Endothelial cell (in vitro differentiated cells): ENCODE data around the gene PTPN22. TPM values are rescaled to one million over a fixed set of nuclear protein-coding genes. Genes with fewer than 3 reads are reported as not detected.
A peak's percentile ranks its signal among the peaks of the same experiment; 100 is the strongest.

Experiments
- DNase-seq: peaks from one replicate; pipeline ENCODE4 v3.0.0; 2021; ENCODE audit warnings: low spot score
- H3K27ac Mint-ChIP-seq: one replicate; pipeline ENCODE4 v1.8.0; 2021; ENCODE audit warnings: mixed read lengths, inconsistent platforms; ENCODE audit not compliant: unreplicated experiment
- H3K27me3 Mint-ChIP-seq: one replicate; pipeline ENCODE4 v1.8.0; 2021; ENCODE audit warnings: mild to moderate bottlenecking, moderate library complexity, mixed read lengths, inconsistent platforms; ENCODE audit not compliant: unreplicated experiment
- H3K36me3 Mint-ChIP-seq: one replicate; pipeline ENCODE4 v1.8.0; 2021; ENCODE audit warnings: mild to moderate bottlenecking, low read depth, mixed read lengths, inconsistent platforms; ENCODE audit not compliant: unreplicated experiment
- H3K4me1 Mint-ChIP-seq: one replicate; pipeline ENCODE4 v1.8.0; 2021; ENCODE audit warnings: mild to moderate bottlenecking, mixed read lengths, inconsistent platforms; ENCODE audit not compliant: unreplicated experiment
- H3K4me3 Mint-ChIP-seq: one replicate; pipeline ENCODE4 v1.8.0; 2021; ENCODE audit warnings: mild to moderate bottlenecking, mixed read lengths, inconsistent platforms; ENCODE audit not compliant: unreplicated experiment
- H3K9me3 Mint-ChIP-seq: one replicate; pipeline ENCODE4 v1.8.0; 2021; ENCODE audit warnings: mixed read lengths, inconsistent platforms; ENCODE audit not compliant: unreplicated experiment
- CTCF ChIP-seq: fragments of 200-600 bp; sonication (generic); IDR thresholded peaks from one replicate; pipeline ENCODE4 v1.5.0; 2021; ENCODE audit warnings: antibody characterized with exemption; ENCODE audit not compliant: unreplicated experiment
- total RNA-seq: library from RNA; stranded (reverse); fragmentation: NEBNext Ultra II Directional; extraction: Animal tissue kit (Norgen Biotek cat#: 25700); gene quantifications from one replicate; pipeline ENCODE4 v1.2.1, GENCODE V29; 2021; ENCODE audit not compliant: unreplicated experiment

PTPN22 gene
- total RNA-seq, 1 donor from 2014 or later: 0.87 TPM

DNA sequence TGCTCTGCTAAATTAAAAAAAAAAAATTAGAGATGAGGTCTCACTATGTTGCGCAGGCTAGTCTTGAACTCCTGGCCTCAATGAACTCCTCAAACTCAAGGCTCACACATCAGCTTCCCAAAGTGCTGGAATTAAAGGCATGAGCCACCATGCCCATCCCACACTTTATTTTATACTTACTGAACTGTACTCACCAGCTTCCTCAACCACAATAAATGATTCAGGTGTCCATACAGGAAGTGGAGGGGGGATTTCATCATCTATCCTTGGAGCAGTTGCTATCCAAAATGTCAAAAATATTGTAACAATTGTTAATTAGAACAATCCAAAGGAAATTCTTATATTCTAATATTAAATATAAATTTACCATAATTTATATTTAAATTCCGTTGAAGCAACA lies 36.8 kb downstream of the PTPN22 start:
- Mint-ChIP-seq H3K27ac (no peak overlapping the region), H3K9me3 (no peaks in the 10 kb centered on the region), H3K27me3 (no peaks in the 10 kb centered on the region), H3K4me3 (no peak overlapping the region), H3K36me3 (no peaks in the 10 kb centered on the region), H3K4me1 (no peaks in the 10 kb centered on the region)
- DNase-seq: no peak
- TF ChIP-seq CTCF: no peak

DNA sequence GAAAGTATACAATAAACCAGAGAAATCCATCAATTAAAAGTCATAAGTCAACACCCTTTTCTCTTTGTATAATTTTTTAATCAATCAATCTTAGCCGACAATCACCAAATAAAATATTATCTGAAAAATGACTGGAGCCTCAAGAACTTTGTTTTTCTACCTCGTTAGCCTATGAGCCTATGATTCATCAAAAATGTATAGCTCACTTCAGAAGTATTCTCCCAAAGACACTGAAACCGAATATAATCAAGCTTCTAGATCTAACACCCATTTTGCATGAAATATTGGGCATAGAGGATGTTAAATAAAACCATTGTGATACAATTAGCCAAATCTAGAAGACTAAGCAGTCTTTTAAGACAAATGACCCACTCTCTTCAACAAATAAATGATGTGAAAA lies 41.5 kb downstream of the PTPN22 start:
- H3K36me3 Mint-ChIP-seq: no peaks in the 10 kb centered on the region
- no peak overlapping the region for H3K27ac Mint-ChIP-seq
- DNase-seq: no peak
- no peaks in the 10 kb centered on the region for H3K9me3 Mint-ChIP-seq
- H3K27me3 Mint-ChIP-seq: no peaks in the 10 kb centered on the region
- no peaks in the 10 kb centered on the region for H3K4me1 Mint-ChIP-seq
- H3K4me3 Mint-ChIP-seq: no peak overlapping the region
- no peak for TF ChIP-seq CTCF

DNA sequence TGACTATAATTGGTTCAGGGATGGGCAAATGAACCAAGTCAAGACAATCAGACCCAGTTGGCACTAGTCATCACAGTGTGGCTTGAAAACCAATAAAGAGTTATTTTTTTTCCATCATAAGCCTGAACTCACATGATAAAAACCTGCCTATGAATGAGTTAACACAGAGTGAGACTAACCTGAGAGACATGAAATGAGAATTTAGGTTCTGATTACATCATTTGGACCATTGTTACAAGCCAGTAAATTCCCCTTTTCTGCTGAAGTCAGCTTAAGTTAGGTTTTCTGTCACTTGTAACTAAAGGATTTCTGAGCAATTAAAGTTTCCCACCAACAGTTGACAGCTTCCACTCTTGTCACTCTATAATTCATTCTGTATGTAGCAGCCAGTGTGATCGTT lies 49.6 kb downstream of the PTPN22 start:
- no peaks in the 10 kb centered on the region for H3K36me3 Mint-ChIP-seq
- no peak for TF ChIP-seq CTCF
- H3K9me3 Mint-ChIP-seq: no peaks in the 10 kb centered on the region
- no peaks in the 10 kb centered on the region for H3K27me3 Mint-ChIP-seq
- no peaks in the 10 kb centered on the region for H3K4me1 Mint-ChIP-seq
- DNase-seq: no peak
- no peak overlapping the region for H3K4me3 Mint-ChIP-seq
- no peak overlapping the region for H3K27ac Mint-ChIP-seq

DNA sequence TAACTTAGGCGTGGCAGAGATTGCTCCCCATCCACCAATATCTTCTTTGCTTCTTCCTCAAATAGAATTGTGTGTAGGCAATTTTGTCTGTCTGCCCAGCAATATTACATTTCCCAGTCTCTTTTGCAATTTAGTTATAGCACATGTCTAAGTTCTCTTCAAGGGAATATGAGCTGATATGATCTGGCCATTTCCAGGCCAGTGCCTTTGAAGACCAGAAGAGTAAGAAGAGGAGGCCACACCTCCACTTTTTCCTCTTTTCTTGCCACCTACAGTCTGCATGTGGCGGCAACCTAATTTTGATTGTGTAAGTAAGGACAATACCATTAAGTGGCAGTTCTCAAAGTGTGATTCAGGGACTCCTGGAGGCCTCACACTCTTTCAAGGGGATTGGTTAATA lies 52.9 kb downstream of the PTPN22 start:
- Mint-ChIP-seq H3K9me3 (no peaks in the 10 kb centered on the region), H3K27me3 (no peaks in the 10 kb centered on the region), H3K4me3 (no peak overlapping the region), H3K36me3 (no peaks in the 10 kb centered on the region), H3K27ac (no peak overlapping the region), H3K4me1 (no peaks in the 10 kb centered on the region)
- TF ChIP-seq CTCF: no peak
- DNase-seq: no peak

DNA sequence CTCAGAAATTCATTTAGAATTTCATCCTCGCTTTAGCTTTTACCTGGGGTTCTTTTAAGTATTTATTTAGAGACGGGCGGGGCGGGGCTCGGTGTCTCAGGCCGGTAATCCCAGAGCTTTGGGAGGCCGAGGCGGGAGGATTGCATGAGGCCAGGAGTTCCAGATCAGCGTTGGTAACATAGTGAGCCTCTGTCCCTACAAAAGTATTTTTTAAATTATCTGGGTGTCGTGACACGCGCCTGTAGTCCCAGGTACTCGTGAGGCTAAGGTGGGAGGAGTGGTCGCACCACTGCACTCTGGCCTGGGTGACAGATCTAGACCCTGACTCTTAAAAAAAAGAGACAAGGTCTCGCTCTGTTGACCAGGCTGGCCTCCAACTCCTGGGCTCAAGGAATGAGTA lies 58.3 kb downstream of the PTPN22 start:
- Mint-ChIP-seq H3K27me3 (peaks cover 9% of the 10 kb centered on the region), H3K36me3 (peaks cover 6% of the 10 kb centered on the region)

More for the DNA sequence above, 58.3 kb downstream of the PTPN22 start:
- no peak for TF ChIP-seq CTCF
- H3K27ac Mint-ChIP-seq: peak overlapping the region; percentile 97
- peaks cover 6% of the 10 kb centered on the region for H3K4me1 Mint-ChIP-seq
- H3K9me3 Mint-ChIP-seq: no peaks in the 10 kb centered on the region
- no peak for DNase-seq
- peak overlapping the region; percentile 100 for H3K4me3 Mint-ChIP-seq
